Natural killer cell (primary cell): ENCODE measurements around the gene CD7. TPM values are rescaled to one million over a fixed set of nuclear protein-coding genes. Genes with fewer than 3 reads are reported as not detected.
A peak's percentile ranks its signal among the peaks of the same experiment; 100 is the strongest.

Experiments
- ATAC-seq, 3 donors: fragments of 150-1000 bp in 2 of 3; fragments of 200-7000 bp in 1 of 3; cut with Tn5 transposase; 1 replicate in 1 of 3; 2 replicates in 2 of 3; pipeline ENCODE4 v1.10.0; 2021; ENCODE audit warnings: mild to moderate bottlenecking in 2 of 3, moderate library complexity in 2 of 3
- DNase-seq, 2 donors: peaks; one replicate each; pipeline versions ENCODE4 v3.0.0 to v3.0.0-alpha.2; 2013 to 2021; ENCODE audit warnings: mixed read lengths in 1 of 2
- H3K27ac ChIP-seq: one replicate; pipeline ENCODE4 v1.5.1; 2013; ENCODE audit warnings: mild to moderate bottlenecking, low read length
- H3K27me3 ChIP-seq: one replicate; pipeline ENCODE4 v1.6.1; 2013; ENCODE audit warnings: low read length; ENCODE audit not compliant: control insufficient read depth, insufficient read depth
- H3K36me3 ChIP-seq: one replicate; pipeline ENCODE4 v1.6.1; 2013; ENCODE audit warnings: low read length; ENCODE audit not compliant: control insufficient read depth, insufficient read depth
- H3K4me1 ChIP-seq: one replicate; pipeline ENCODE4 v1.6.1; 2013; ENCODE audit warnings: low read length; ENCODE audit not compliant: control insufficient read depth, insufficient read depth
- H3K4me3 ChIP-seq: one replicate; pipeline ENCODE4 v1.5.1; 2013; ENCODE audit warnings: low read length
- H3K9me3 ChIP-seq: one replicate; pipeline ENCODE4 v1.6.1; 2013; ENCODE audit warnings: low read length; ENCODE audit not compliant: control insufficient read depth, insufficient read depth
- H3K27ac Mint-ChIP-seq, 2 donors: one replicate each; pipeline ENCODE4 v1.8.0; 2022; ENCODE audit warnings: mild to moderate bottlenecking in 2 of 2, mixed read lengths in 2 of 2, moderate library complexity in 1 of 2
- H3K27me3 Mint-ChIP-seq, 2 donors: one replicate each; pipeline ENCODE4 v1.8.0; 2022; ENCODE audit warnings: low read depth in 2 of 2, mixed read lengths in 2 of 2
- H3K36me3 Mint-ChIP-seq: one replicate; pipeline ENCODE4 v1.8.0; 2022; ENCODE audit warnings: mixed read lengths
- H3K4me1 Mint-ChIP-seq, 2 donors: one replicate each; pipeline ENCODE4 v1.8.0; 2022; ENCODE audit warnings: mixed read lengths in 2 of 2
- H3K4me3 Mint-ChIP-seq: one replicate; pipeline ENCODE4 v1.8.0; 2022; ENCODE audit warnings: mild to moderate bottlenecking, moderate library complexity, mixed read lengths
- H3K9me3 Mint-ChIP-seq, 2 donors: one replicate each; pipeline ENCODE4 v1.8.0; 2022; ENCODE audit warnings: mixed read lengths in 2 of 2
- WGBS: methylation state at CpG from one replicate; pipeline ENCODE4 v1.1.7; 2013; ENCODE audit warnings: missing lambda C conversion rate; ENCODE audit not compliant: insufficient coverage; 5-methylcytosine and 5-hydroxymethylcytosine counted together
- intact Hi-C: fragments of 100-400 bp; cut with micrococcal nuclease; formaldehyde crosslinking; loops from one replicate; pipeline ENCODE4 v1.14.2; 2022
- total RNA-seq, 4 donors: library from RNA; stranded (reverse); fragments of 120-200 nt in 1 of 4; gene quantifications; one replicate each; pipeline versions ENCODE4 v1.2.3 to v1.2.4, GENCODE V29; 2013 to 2022
- TF ChIP-seq, protein P1 (sequence below): fragments of 200-600 bp; IDR thresholded peaks from one replicate; pipeline ENCODE4 v1.8.0; 2022; ENCODE audit warnings: antibody characterized with exemption

Gene CD7
- total RNA-seq, 3 donors from 2014 or later (not counting 1 experiment from before 2014, with no cell fraction given) = 464 to 564 (median 522) TPM

DNA sequence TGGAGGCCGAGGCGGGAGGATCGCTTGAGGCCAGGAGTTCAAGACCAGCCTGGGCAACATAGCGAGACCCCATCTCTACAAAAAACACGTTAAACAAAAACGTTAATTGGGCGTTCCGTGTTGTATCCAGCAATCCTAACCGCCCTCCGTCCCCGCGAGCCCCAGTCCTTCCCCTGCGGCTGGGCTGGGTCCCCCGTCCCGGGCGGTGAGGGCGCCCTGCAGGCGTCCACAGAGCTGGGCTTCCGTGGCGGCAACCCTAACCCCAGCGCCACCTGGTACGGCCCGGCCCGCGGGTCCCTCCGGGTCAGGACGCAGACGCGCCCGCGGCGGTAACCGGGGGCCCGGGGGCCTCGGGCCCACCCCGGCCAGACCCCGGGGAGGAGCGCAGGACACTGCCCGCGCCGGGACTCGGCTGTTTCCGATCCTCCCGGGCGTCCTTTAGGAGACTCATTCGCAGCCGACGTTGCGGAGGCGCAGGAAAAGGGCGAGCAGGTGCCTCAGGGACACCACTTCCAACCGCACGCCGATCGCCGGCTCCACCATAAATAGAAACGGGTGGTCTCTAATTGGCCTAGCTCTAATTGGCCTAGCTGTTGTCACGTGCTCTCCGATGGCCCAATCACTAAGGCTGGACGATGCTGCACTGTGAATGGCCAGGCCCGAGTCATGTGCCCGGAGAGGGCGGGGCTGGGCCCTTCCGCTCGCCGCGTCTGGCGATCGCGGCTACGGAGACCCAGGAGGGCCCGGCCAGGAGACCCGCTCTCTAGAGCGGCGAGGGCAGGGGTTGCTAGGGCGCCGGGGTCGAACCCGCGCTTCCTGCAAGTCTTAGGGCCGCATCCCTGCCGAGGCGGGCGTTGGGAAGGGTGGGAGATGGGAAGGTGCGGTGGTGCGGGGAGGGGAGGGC lies 24.9 kb downstream of the CD7 start:
- peak; percentile 85 to 97 (median 87) for ATAC-seq
- Histone ChIP-seq H3K4me1 (peaks cover 30% of the 10 kb centered on the region), H3K36me3 (no peaks in the 10 kb centered on the region), H3K4me3 (peak overlapping the region; percentile 72), H3K27ac (peak overlapping the region; percentile 99), H3K27me3 (no peaks in the 10 kb centered on the region), H3K9me3 (no peaks in the 10 kb centered on the region)
- Mint-ChIP-seq H3K36me3 (no peaks in the 10 kb centered on the region), H3K27ac (peak overlapping the region; percentile 77 to 87), H3K4me3 (peak overlapping the region; percentile 84), H3K4me1 (peaks cover 20 to 44% of the 10 kb centered on the region in 2 donors), H3K9me3 (no peaks in the 10 kb centered on the region), H3K27me3 (no peaks in the 10 kb centered on the region)
- 3% methylated on average over 86 of the region's 86 CpGs for WGBS
- DNase-seq = peak; percentile 89 to 97
- TF ChIP-seq, protein P1, sequence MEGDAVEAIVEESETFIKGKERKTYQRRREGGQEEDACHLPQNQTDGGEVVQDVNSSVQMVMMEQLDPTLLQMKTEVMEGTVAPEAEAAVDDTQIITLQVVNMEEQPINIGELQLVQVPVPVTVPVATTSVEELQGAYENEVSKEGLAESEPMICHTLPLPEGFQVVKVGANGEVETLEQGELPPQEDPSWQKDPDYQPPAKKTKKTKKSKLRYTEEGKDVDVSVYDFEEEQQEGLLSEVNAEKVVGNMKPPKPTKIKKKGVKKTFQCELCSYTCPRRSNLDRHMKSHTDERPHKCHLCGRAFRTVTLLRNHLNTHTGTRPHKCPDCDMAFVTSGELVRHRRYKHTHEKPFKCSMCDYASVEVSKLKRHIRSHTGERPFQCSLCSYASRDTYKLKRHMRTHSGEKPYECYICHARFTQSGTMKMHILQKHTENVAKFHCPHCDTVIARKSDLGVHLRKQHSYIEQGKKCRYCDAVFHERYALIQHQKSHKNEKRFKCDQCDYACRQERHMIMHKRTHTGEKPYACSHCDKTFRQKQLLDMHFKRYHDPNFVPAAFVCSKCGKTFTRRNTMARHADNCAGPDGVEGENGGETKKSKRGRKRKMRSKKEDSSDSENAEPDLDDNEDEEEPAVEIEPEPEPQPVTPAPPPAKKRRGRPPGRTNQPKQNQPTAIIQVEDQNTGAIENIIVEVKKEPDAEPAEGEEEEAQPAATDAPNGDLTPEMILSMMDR = no peak
- intact Hi-C loops = loop anchor here (1.0 kb wide), 1 partner anchor 20 kb away; no protein-coding TSS in a partner anchor

DNA sequence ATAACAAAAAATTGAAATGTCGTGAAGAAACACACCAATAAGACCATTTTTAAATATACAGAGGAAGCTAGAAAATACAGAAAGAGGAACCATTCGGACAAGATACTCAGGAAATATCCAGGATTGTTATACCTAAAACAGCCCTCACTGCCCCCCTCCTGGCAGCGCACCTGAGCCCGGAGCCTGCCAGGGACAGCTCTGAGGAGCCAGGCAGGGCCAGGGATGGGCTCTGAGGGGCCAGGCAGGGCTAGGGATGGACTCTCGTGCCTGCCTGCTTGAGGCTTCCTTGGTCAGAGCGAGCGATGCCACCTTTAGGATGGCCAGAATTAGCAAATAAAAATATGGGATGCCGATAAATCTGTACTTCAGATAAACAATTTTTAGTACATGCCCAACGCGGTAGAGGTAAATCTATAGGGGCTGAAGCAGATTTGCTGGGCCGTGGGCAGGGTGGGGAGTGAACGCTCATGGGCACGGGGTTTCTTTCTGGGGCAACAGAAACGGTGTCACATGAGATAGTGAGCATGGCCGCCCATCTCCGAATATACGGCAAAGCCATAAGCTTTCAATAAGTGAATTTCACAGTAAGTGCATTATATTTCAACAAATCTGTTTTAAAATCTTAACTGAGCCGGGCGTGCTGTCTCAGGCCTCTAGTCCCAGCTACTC lies 25.7 kb downstream of the CD7 start:
- Mint-ChIP-seq H3K27me3 (no peaks in the 10 kb centered on the region), H3K4me1 (peaks cover 14 to 37% of the 10 kb centered on the region in 2 donors), H3K9me3 (no peaks in the 10 kb centered on the region), H3K36me3 (no peaks in the 10 kb centered on the region), H3K4me3 (peak overlapping the region; percentile 77), H3K27ac (peak overlapping the region; percentile 72 to 87)
- Histone ChIP-seq H3K27me3 (no peaks in the 10 kb centered on the region), H3K27ac (peak overlapping the region; percentile 99), H3K4me1 (peaks cover 22% of the 10 kb centered on the region), H3K4me3 (peak overlapping the region; percentile 72), H3K36me3 (no peaks in the 10 kb centered on the region), H3K9me3 (no peaks in the 10 kb centered on the region)
- ATAC-seq = no peak
- no peak for DNase-seq
- intact Hi-C loops = loop anchor here (1.0 kb wide), 1 partner anchor 19 kb away; no protein-coding TSS in a partner anchor
- 87% methylated on average over 19 of the region's 19 CpGs for WGBS
- TF ChIP-seq, protein P1 = no peak

DNA sequence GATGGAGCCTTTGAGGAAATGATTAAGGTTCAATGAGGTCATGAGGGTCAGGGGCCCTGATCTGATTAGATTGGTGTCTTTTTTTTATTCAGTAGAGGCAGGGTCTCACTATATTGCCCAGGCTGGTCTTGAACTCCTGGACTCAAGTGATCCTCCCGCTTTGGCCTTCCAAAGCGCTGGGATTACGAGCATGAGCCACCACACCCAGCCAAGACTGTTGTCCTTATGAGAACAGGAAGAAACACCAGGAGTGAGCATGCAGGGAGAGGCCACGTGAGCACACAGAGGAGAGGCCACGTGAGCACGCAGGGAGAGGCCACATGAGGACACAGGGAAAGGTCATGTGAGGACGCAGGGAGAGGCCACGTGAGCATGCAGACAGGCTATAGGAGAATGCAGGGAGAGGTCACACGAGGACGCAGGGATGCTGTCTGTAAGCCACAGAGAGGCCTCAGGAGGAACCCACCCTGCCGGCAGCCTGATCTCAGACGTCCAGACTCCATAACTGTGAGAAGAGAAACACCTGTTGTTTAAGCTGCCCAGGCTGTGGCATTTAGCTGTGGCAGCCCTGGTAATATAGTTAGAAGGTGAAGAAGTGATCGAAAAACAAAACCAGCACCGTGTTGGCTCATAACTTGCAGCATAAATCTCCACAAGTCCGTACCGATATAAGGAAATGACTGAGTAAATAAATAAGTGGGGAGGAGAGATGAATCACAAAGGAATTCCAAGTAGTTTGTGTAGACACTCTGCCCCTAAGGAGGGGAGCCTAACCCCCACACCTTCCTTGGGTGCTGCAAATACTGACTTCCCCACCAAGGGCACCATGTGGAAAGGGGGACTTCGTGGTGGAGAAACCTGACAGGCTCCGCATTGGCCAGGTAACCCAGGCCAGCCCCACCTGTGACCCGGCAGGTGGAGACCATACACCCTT lies 29.3 kb downstream of the CD7 start:
- intact Hi-C loops = no loop called here
- ATAC-seq (no peak), DNase-seq (no peak)
- Histone ChIP-seq H3K4me1 (peaks cover 18% of the 10 kb centered on the region), H3K36me3 (no peaks in the 10 kb centered on the region), H3K9me3 (no peaks in the 10 kb centered on the region), H3K27ac (no peak overlapping the region), H3K27me3 (no peaks in the 10 kb centered on the region), H3K4me3 (no peak overlapping the region)
- Mint-ChIP-seq H3K4me1 (peaks cover 0 to 16% of the 10 kb centered on the region in 2 donors), H3K27me3 (no peaks in the 10 kb centered on the region), H3K27ac (no peak overlapping the region), H3K9me3 (no peaks in the 10 kb centered on the region), H3K4me3 (no peak overlapping the region), H3K36me3 (no peaks in the 10 kb centered on the region)
- 83% methylated on average over 19 of the region's 19 CpGs for WGBS
- TF ChIP-seq, protein P1 = no peak
